Esophagus squamous epithelium (tissue), 4 donors: ENCODE data around the gene KLF7.

Experiments used
- CTCF ChIP-seq, 6 experiments: fragments of 450-650 bp in 4 of 6; fragments of 200-600 bp in 2 of 6; sonication (generic) in 2 of 6; IDR thresholded peaks; one replicate each; pipeline ENCODE4 v1.5.1; 2016 to 2019; ENCODE audit warnings: antibody characterized with exemption in 6 of 6, mild to moderate bottlenecking in 4 of 6, moderate library complexity in 4 of 6
- POLR2A ChIP-seq, 4 donors: fragments of 450-650 bp; IDR thresholded peaks; one replicate each; pipeline ENCODE4 v1.6.1; 2017; ENCODE audit warnings: antibody characterized with exemption in 4 of 4, mild to moderate bottlenecking in 4 of 4, moderate library complexity in 3 of 4

- TF ChIP-seq CTCF (IDR thresholded peaks at IDR 0.05) (no peak), POLR2A (IDR thresholded peaks at IDR 0.05) (no peak)
Measured at GRCh38 chr2:207090389-207090788, 75.4 kb downstream of the KLF7 start.
